CD4-positive, alpha-beta memory T cell (primary cell): Measurements from ENCODE around the gene NKD1. TPM values are rescaled to one million over a fixed set of nuclear protein-coding genes. Genes with fewer than 3 reads are reported as not detected.
A peak's percentile ranks its signal among the peaks of the same experiment; 100 is the strongest.

Experiments used
- CTCF ChIA-PET: fragments of 350-600 bp; sonication (Branson Sonifier 250); formaldehyde crosslinking; loops from one replicate; lab custom pipeline; 2021; ENCODE audit warnings: inconsistent platforms; ENCODE audit not compliant: partially characterized antibody; lab: Charles Lee
- POLR2A ChIA-PET: fragments of 350-600 bp; sonication (Branson Sonifier 250); formaldehyde crosslinking; loops from one replicate; lab custom pipeline; 2021; ENCODE audit not compliant: partially characterized antibody; lab: Charles Lee
- DNase-seq, 5 donors: peaks; one replicate each; pipeline versions ENCODE4 v3.0.0 to v3.0.0-alpha.2; 2020 to 2022; ENCODE audit warnings: mixed read lengths in 1 of 5
- H3K27ac ChIP-seq: one replicate; pipeline ENCODE4 v1.7.0; 2013; ENCODE audit warnings: low read depth, low read length
- H3K27me3 ChIP-seq: 2 replicates; pipeline ENCODE4 v1.7.0; 2013; ENCODE audit warnings: mild to moderate bottlenecking, low read length, moderate library complexity; ENCODE audit not compliant: insufficient read depth
- H3K36me3 ChIP-seq: 2 replicates; pipeline ENCODE4 v1.7.0; 2013; ENCODE audit warnings: mild to moderate bottlenecking, low read length, moderate library complexity; ENCODE audit not compliant: insufficient read depth
- H3K4me1 ChIP-seq: 2 replicates; pipeline ENCODE4 v1.7.0; 2013; ENCODE audit warnings: mild to moderate bottlenecking, low read length, moderate library complexity; ENCODE audit not compliant: insufficient read depth
- H3K4me3 ChIP-seq, 2 donors: one replicate each; pipeline ENCODE4 v1.7.0; 2013; ENCODE audit warnings: low read length in 2 of 2, mild to moderate bottlenecking in 1 of 2
- H3K9me3 ChIP-seq, 2 donors: one replicate each; pipeline ENCODE4 v1.7.0; 2013; ENCODE audit warnings: low read length in 2 of 2, control low read depth in 1 of 2; ENCODE audit not compliant: control insufficient read depth in 1 of 2
- H3K27ac Mint-ChIP-seq, 7 donors: one replicate each; pipeline ENCODE4 v1.8.0; 2020 to 2021; ENCODE audit warnings: mixed read lengths in 7 of 7, mild to moderate bottlenecking in 6 of 7, inconsistent platforms in 3 of 7, moderate library complexity in 3 of 7
- H3K27me3 Mint-ChIP-seq, 2 donors: one replicate each; pipeline ENCODE4 v1.8.0; 2020 to 2021; ENCODE audit warnings: mixed read lengths in 2 of 2
- H3K36me3 Mint-ChIP-seq, 2 donors: one replicate each; pipeline ENCODE4 v1.8.0; 2020 to 2021; ENCODE audit warnings: mixed read lengths in 2 of 2, inconsistent platforms in 1 of 2, mild to moderate bottlenecking in 1 of 2
- H3K4me1 Mint-ChIP-seq, 4 donors: one replicate each; pipeline ENCODE4 v1.8.0; 2020 to 2021; ENCODE audit warnings: mixed read lengths in 4 of 4, mild to moderate bottlenecking in 1 of 4
- H3K4me3 Mint-ChIP-seq, 8 donors: one replicate each; pipeline ENCODE4 v1.8.0; 2020 to 2021; ENCODE audit warnings: mixed read lengths in 8 of 8, mild to moderate bottlenecking in 7 of 8, moderate library complexity in 6 of 8, inconsistent platforms in 3 of 8
- H3K9me3 Mint-ChIP-seq, 8 donors: one replicate each; pipeline ENCODE4 v1.8.0; 2020 to 2021; ENCODE audit warnings: mixed read lengths in 8 of 8, mild to moderate bottlenecking in 5 of 8, inconsistent platforms in 3 of 8, moderate library complexity in 1 of 8
- intact Hi-C: fragments of 100-400 bp; cut with micrococcal nuclease; formaldehyde crosslinking; loops from one replicate; pipeline ENCODE4 v1.15.1; 2023
- polyA plus RNA-seq, 2 donors: library from polyadenylated mRNA; unstranded; fragments of 300-500 nt; fragmentation: Illumina TruSeq; gene quantifications; one replicate each; pipeline ENCODE4 v1.2.3, GENCODE V29; 2021
- total RNA-seq, 2 experiments: library from RNA; stranded (reverse); gene quantifications; one replicate each; pipeline ENCODE4 v1.2.3, GENCODE V29; 2021

Gene NKD1
- total and polyA plus RNA-seq, 4 experiments from 2014 or later: 0.48 to 4.6 (median 3.8) TPM; not detected in 1

DNA sequence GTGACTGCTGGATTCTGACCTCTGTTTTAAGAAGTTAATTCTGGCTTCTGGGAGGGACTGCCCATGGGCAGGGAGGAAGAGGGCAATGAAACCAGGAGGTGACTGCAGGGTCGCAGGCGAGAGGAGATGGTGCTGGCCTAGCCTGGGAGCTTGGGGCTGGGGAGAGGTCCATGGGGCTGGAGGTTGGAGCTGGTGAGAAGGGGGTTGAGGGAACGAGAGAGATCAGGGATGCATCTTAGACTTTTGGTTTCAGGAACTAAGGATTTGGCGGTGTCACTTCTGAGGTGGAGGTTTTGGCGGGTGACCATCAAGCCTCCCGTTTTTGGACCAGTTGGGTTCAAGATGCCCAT is 64.6 kb downstream of the NKD1 start:
- H3K9me3 ChIP-seq: no peaks in the 10 kb centered on the region
- H3K4me1 ChIP-seq: no peaks in the 10 kb centered on the region
- H3K27ac Mint-ChIP-seq: peak overlapping the region in 2 of 7 donors; percentile 38 to 67
- POLR2A ChIA-PET: no interaction called here
- H3K27me3 ChIP-seq: no peaks in the 10 kb centered on the region
- CTCF ChIA-PET: no interaction called here
- peaks cover 5 to 10% (median 9%) of the 10 kb centered on the region in 4 donors for H3K4me1 Mint-ChIP-seq
- no peaks in the 10 kb centered on the region for H3K36me3 Mint-ChIP-seq
- H3K4me3 ChIP-seq: no peak overlapping the region
- no peaks in the 10 kb centered on the region for H3K9me3 Mint-ChIP-seq
- DNase-seq: no peak
- H3K4me3 Mint-ChIP-seq: no peak overlapping the region
- no peaks in the 10 kb centered on the region for H3K27me3 Mint-ChIP-seq
- H3K27ac ChIP-seq: no peak overlapping the region
- H3K36me3 ChIP-seq: no peaks in the 10 kb centered on the region
- intact Hi-C loops: no loop called here

DNA sequence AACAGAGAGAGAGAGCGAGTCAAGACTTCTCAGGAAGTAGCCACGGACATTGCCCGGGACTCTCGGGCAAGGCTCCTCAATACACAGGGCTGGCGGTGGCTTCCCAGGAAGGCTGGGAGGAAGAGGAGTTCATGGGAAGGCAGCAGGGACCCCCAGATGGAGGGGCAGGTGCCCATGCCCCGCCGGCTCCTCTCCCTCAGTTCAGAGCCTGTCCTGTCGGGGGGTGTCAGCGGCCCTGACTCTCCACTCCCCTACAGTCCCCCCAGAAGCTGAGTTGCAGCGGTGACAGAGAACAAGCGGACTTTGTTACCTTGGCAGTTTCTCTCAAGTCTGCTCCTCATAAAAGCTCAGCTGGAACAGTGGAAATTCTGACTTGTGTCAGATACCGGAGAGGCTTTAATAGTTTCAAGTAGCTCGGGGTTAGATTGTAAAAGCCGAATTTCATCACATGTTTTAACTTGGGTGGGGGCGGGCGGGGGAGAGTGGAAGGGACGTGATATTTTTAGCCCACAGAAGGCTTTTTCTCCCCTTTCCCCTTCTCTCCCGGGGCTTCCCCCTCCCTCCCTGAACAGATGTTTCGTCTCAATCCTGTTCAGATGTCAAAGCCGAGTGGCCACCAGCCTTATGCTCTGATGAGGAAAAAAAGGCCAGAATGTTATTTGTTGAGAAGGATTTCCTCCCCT is 65.2 kb downstream of the NKD1 start:
- H3K4me3 Mint-ChIP-seq: no peak overlapping the region
- POLR2A ChIA-PET: no interaction called here
- Histone ChIP-seq H3K27me3 (no peaks in the 10 kb centered on the region), H3K9me3 (no peaks in the 10 kb centered on the region), H3K36me3 (no peaks in the 10 kb centered on the region), H3K4me3 (no peak overlapping the region), H3K27ac (no peak overlapping the region), H3K4me1 (no peaks in the 10 kb centered on the region)
- H3K27me3 Mint-ChIP-seq: no peaks in the 10 kb centered on the region
- peaks cover 5 to 10% (median 9%) of the 10 kb centered on the region in 4 donors for H3K4me1 Mint-ChIP-seq
- no peak for DNase-seq
- H3K9me3 Mint-ChIP-seq: no peaks in the 10 kb centered on the region
- intact Hi-C loops: no loop called here
- no peaks in the 10 kb centered on the region for H3K36me3 Mint-ChIP-seq
- no peak overlapping the region for H3K27ac Mint-ChIP-seq
- CTCF ChIA-PET: interaction anchor here (1.0 kb wide), 1 partner anchor 193 kb away, joined by 3 read pairs; no protein-coding TSS in a partner anchor

DNA sequence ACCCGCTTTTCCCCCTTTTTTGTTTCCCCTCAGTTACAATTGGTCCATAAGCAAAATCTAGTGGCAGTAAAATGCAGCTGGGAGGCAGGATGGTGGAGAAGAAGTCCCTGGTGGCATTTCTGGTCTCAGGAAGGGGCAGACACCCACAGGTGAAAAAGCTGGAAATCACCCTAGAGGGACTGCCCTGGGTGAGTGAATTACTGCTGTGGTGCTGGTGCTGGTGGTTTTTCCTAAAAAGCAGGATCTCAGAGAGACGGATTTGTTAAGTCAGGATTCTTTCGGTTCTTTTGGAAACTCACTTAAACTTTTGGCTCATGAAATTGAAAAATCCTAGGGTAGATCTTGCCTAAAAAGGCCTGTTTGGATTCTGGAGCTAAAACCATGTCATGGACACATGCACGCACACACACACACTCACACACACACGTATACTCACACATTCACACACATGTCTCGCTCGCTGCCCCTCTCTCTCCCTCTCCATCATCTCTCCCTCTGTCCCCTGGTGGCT is 65.8 kb downstream of the NKD1 start:
- Histone ChIP-seq H3K36me3 (no peaks in the 10 kb centered on the region), H3K4me3 (no peak overlapping the region), H3K27me3 (no peaks in the 10 kb centered on the region), H3K4me1 (no peaks in the 10 kb centered on the region), H3K27ac (no peak overlapping the region), H3K9me3 (no peaks in the 10 kb centered on the region)
- POLR2A ChIA-PET: no interaction called here
- H3K4me1 Mint-ChIP-seq: peaks cover 5 to 10% (median 9%) of the 10 kb centered on the region in 4 donors
- peak overlapping the region in 4 of 7 donors; percentile 7 to 58 (median 44) for H3K27ac Mint-ChIP-seq
- intact Hi-C loops: no loop called here
- H3K36me3 Mint-ChIP-seq: no peaks in the 10 kb centered on the region
- CTCF ChIA-PET: interaction anchor here (1.0 to 1.2 kb wide), 2 partner anchors 14 to 192 kb away, joined by 3 read pairs; no protein-coding TSS in a partner anchor
- no peaks in the 10 kb centered on the region for H3K27me3 Mint-ChIP-seq
- no peak overlapping the region for H3K4me3 Mint-ChIP-seq
- DNase-seq: no peak
- no peaks in the 10 kb centered on the region for H3K9me3 Mint-ChIP-seq

DNA sequence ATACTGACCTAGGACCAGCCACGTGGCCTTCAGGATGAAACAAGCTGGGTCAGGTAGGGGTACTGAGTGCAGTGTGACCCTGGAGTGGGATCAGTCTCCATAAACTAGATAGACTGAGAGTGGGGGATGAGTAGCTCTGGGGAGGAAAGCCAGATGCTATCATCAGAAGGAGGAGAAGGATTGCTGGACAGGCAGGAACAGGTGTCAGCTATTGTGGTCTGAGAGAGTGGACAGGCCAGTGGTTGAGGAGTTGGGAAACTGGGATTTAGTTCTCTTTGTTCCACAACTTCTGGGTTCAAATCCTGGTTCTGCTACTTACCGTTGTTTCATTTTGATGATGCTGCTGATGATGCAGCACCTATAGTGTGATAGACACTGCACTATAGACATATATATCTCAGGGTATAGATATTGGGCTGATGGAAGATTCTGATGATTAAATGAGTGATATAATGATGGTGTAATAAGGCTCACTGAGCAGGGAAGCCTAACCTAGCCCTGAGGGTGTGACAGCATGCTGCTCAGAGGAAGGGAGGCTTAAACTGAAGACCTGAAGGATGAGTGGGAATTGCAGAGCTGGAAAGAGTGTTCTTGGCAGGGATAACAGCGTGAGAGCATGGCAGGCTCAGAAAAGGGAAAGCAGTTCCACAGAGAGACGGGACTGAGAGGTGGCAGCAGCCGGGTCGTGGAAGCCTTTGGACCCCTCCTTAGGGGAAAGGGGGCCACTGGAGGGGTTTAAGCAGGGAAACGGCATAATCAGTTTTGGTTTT is 66.9 kb downstream of the NKD1 start:
- Mint-ChIP-seq H3K9me3 (no peaks in the 10 kb centered on the region), H3K27ac (peak overlapping the region in 1 of 7 donors; percentile 49), H3K4me1 (peaks cover 5 to 10% (median 9%) of the 10 kb centered on the region in 4 donors), H3K4me3 (no peak overlapping the region), H3K27me3 (no peaks in the 10 kb centered on the region), H3K36me3 (no peaks in the 10 kb centered on the region)
- POLR2A ChIA-PET: no interaction called here
- Histone ChIP-seq H3K27me3 (no peaks in the 10 kb centered on the region), H3K9me3 (no peaks in the 10 kb centered on the region), H3K4me1 (no peaks in the 10 kb centered on the region), H3K27ac (no peak overlapping the region), H3K36me3 (no peaks in the 10 kb centered on the region), H3K4me3 (no peak overlapping the region)
- CTCF ChIA-PET: interaction anchor here (1.2 kb wide), 1 partner anchor 12 kb away, joined by 3 read pairs; no protein-coding TSS in a partner anchor
- intact Hi-C loops: no loop called here
- no peak for DNase-seq

DNA sequence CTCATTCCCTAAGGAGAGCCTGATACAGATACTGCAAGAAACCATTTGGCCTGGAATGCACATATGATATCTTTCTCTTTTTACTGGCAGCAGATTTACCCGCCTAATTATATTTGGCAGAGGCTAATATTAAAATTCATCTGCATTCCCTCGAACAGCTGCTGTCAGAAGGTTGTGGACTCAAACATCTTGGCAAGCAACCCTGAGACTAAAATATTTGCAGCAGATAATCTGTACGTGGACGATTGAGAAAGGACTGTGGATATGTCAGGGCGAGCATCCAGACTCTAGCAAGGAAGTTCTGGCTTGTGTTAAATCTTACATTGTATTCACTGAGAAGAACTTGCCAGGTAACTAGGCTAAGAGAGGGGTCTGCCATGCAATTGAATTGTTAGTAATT is 67.7 kb downstream of the NKD1 start:
- intact Hi-C loops: no loop called here
- POLR2A ChIA-PET: no interaction called here
- Histone ChIP-seq H3K4me3 (no peak overlapping the region), H3K36me3 (no peaks in the 10 kb centered on the region), H3K27ac (no peak overlapping the region), H3K27me3 (no peaks in the 10 kb centered on the region), H3K4me1 (no peaks in the 10 kb centered on the region), H3K9me3 (no peaks in the 10 kb centered on the region)
- no peak for DNase-seq
- Mint-ChIP-seq H3K27ac (no peak overlapping the region), H3K27me3 (no peaks in the 10 kb centered on the region), H3K4me3 (no peak overlapping the region), H3K36me3 (no peaks in the 10 kb centered on the region), H3K4me1 (peaks cover 5 to 10% (median 9%) of the 10 kb centered on the region in 4 donors), H3K9me3 (no peaks in the 10 kb centered on the region)
- CTCF ChIA-PET: no interaction called here

DNA sequence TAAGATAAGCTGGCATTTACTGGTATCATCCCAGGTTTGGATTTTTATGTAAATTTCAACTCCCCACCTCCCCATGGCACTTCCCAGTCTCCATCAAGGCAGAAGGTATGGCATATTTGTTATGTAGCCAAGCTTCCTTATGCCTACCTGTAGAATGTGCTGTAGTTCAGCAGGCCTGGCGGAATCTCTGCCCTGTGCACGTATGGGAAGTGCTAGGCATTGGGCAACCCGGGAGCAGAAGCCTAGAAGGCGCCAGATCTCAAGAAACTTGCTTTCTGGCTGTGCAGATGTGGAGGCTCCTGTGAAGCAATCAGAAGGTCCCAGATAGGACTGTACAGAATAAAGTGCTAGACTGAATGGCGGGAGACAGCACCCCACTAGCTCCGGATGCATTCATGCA is 68.2 kb downstream of the NKD1 start:
- Mint-ChIP-seq H3K36me3 (no peaks in the 10 kb centered on the region), H3K4me3 (no peak overlapping the region), H3K9me3 (no peaks in the 10 kb centered on the region), H3K4me1 (peaks cover 5 to 10% (median 9%) of the 10 kb centered on the region in 4 donors), H3K27me3 (no peaks in the 10 kb centered on the region), H3K27ac (no peak overlapping the region)
- ChIA-PET CTCF (no interaction called here), POLR2A (no interaction called here)
- Histone ChIP-seq H3K36me3 (no peaks in the 10 kb centered on the region), H3K27ac (no peak overlapping the region), H3K4me3 (no peak overlapping the region), H3K27me3 (no peaks in the 10 kb centered on the region), H3K9me3 (no peaks in the 10 kb centered on the region), H3K4me1 (no peaks in the 10 kb centered on the region)
- intact Hi-C loops: no loop called here
- no peak for DNase-seq

DNA sequence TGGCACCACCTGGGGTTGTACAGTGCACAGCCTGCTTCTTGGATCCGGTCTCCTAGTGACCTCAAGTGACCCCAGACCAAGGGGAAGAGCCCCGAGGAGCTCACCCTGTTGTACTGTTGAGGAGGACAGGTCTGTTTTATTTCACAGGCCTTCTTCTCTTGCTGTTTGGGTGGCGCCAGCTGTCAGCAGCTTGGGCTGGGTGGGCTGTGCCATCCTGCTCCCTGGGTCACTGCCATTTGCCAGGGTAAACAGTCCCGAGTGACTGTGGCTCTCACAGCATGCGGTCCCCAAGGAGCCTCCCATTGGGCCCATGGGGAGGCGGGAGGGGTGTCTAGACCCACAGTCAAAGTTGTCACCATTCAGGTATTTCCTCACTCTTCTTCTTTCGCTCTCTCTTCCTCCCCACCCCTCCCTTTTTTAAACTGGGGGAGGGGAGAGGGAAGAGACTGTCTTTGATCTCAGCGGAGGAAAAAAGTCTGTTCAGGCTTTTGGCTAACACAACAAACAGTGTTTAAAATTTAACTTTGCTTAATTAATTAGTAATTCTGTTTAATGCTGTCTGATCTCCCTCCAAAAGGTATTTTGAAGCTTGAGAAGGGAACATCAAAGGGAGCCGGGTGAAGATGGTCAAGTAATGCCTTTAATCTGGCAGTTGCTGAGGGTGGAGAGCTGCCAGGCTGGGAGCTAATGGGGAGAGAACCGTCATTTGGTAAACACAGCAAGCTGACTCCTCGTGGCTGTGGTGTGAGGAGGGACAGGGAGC is 68.9 kb downstream of the NKD1 start:
- Histone ChIP-seq H3K4me3 (no peak overlapping the region), H3K4me1 (no peaks in the 10 kb centered on the region), H3K9me3 (no peaks in the 10 kb centered on the region), H3K27me3 (no peaks in the 10 kb centered on the region), H3K36me3 (no peaks in the 10 kb centered on the region), H3K27ac (no peak overlapping the region)
- DNase-seq: no peak
- Mint-ChIP-seq H3K27ac (peak overlapping the region in 5 of 7 donors; percentile 3 to 76 (median 24)), H3K4me3 (no peak overlapping the region), H3K9me3 (no peaks in the 10 kb centered on the region), H3K36me3 (no peaks in the 10 kb centered on the region), H3K4me1 (peaks cover 5 to 9% (median 8%) of the 10 kb centered on the region in 4 donors), H3K27me3 (no peaks in the 10 kb centered on the region)
- ChIA-PET POLR2A (no interaction called here), CTCF (no interaction called here)
- intact Hi-C loops: no loop called here
